HEK293 (cell line): ENCODE data around the gene ZNF428.
A peak's percentile ranks its signal among the peaks of the same experiment; 100 is the strongest.

Experiments used
- KLF8 ChIP-seq: fragments of 450-650 bp; formaldehyde crosslinking; IDR thresholded peaks from 2 replicates; pipeline ENCODE4 v1.5.1; 2016; ENCODE audit warnings: missing biosample characterization, missing genetic modification characterization
- SP2 ChIP-seq: fragments of 450-650 bp; formaldehyde crosslinking; IDR thresholded peaks from 2 replicates; pipeline ENCODE4 v1.5.1; 2016; ENCODE audit warnings: missing biosample characterization, missing genetic modification characterization
- YY2 ChIP-seq: fragments of 450-650 bp; formaldehyde crosslinking; IDR thresholded peaks from 2 replicates; pipeline ENCODE4 v1.5.1; 2016; ENCODE audit warnings: missing biosample characterization, missing genetic modification characterization
- ZBTB21 ChIP-seq: fragments of 450-650 bp; formaldehyde crosslinking; IDR thresholded peaks from 2 replicates; pipeline ENCODE4 v1.5.1; 2017; ENCODE audit warnings: missing biosample characterization, missing genetic modification characterization
- ZFHX2 ChIP-seq: fragments of 450-650 bp; formaldehyde crosslinking; conservative IDR thresholded peaks from 2 replicates; pipeline ENCODE4 v1.5.1; 2016; ENCODE audit warnings: missing biosample characterization, missing genetic modification characterization
- ZFP3 ChIP-seq: fragments of 450-650 bp; formaldehyde crosslinking; IDR thresholded peaks from 2 replicates; pipeline ENCODE4 v1.5.1; 2016; ENCODE audit warnings: low read depth, missing biosample characterization, missing genetic modification characterization
- ZNF133 ChIP-seq: fragments of 450-650 bp; formaldehyde crosslinking; IDR thresholded peaks from 2 replicates; pipeline ENCODE4 v1.5.1; 2016; ENCODE audit warnings: missing biosample characterization, missing genetic modification characterization
- ZNF341 ChIP-seq: fragments of 450-650 bp; formaldehyde crosslinking; IDR thresholded peaks from 2 replicates; pipeline ENCODE4; 2016; ENCODE audit warnings: low read depth, missing biosample characterization, missing genetic modification characterization
- ZNF366 ChIP-seq: fragments of 450-650 bp; formaldehyde crosslinking; conservative IDR thresholded peaks from 2 replicates; pipeline ENCODE4 v1.5.1; 2016; ENCODE audit warnings: missing biosample characterization, missing genetic modification characterization
- ZNF558 ChIP-seq: fragments of 450-650 bp; formaldehyde crosslinking; IDR thresholded peaks from 2 replicates; pipeline ENCODE4 v1.5.1; 2016; ENCODE audit warnings: missing biosample characterization, missing genetic modification characterization
- ZNF623 ChIP-seq: fragments of 450-650 bp; formaldehyde crosslinking; IDR thresholded peaks from 2 replicates; pipeline ENCODE4 v1.5.1; 2016; ENCODE audit warnings: missing biosample characterization, missing genetic modification characterization
- ZNF658 ChIP-seq: fragments of 450-650 bp; formaldehyde crosslinking; IDR thresholded peaks from 2 replicates; pipeline ENCODE4; 2016; ENCODE audit warnings: missing biosample characterization, missing genetic modification characterization
- ZNF707 ChIP-seq: fragments of 450-650 bp; formaldehyde crosslinking; IDR thresholded peaks from 2 replicates; pipeline ENCODE4 v1.5.1; 2016; ENCODE audit warnings: missing biosample characterization, missing genetic modification characterization
- ZNF791 ChIP-seq: fragments of 450-650 bp; formaldehyde crosslinking; IDR thresholded peaks from 2 replicates; pipeline ENCODE4 v1.5.1; 2016; ENCODE audit warnings: missing biosample characterization, missing genetic modification characterization
- TF ChIP-seq, protein P1 (sequence below): fragments of 450-650 bp; IDR thresholded peaks from 2 replicates; pipeline ENCODE4 v1.5.1; 2018; ENCODE audit warnings: missing biosample characterization, mild to moderate bottlenecking, missing genetic modification characterization
- TF ChIP-seq, protein P2 (sequence below): fragments of 450-650 bp; formaldehyde crosslinking; IDR thresholded peaks from 2 replicates; pipeline ENCODE4 v1.5.1; 2016; ENCODE audit warnings: missing biosample characterization, missing genetic modification characterization, borderline replicate concordance
- TF ChIP-seq, protein P3 (sequence below): fragments of 450-650 bp; formaldehyde crosslinking; IDR thresholded peaks from 2 replicates; pipeline ENCODE4 v1.5.1; 2016; ENCODE audit warnings: missing biosample characterization, missing genetic modification characterization
- TF ChIP-seq, protein P4 (sequence below): fragments of 450-650 bp; formaldehyde crosslinking; optimal IDR thresholded peaks from 2 replicates; pipeline ENCODE3; 2016; ENCODE audit warnings: missing biosample characterization, mild to moderate bottlenecking, missing genetic modification characterization
- TF ChIP-seq, protein P5 (sequence below): fragments of 450-650 bp; formaldehyde crosslinking; IDR thresholded peaks from 2 replicates; pipeline ENCODE4 v1.5.1; 2016; ENCODE audit warnings: missing biosample characterization, missing genetic modification characterization, borderline replicate concordance
- TF ChIP-seq, protein P6 (sequence below): fragments of 450-650 bp; formaldehyde crosslinking; IDR thresholded peaks from 2 replicates; pipeline ENCODE4 v1.5.1; 2016; ENCODE audit warnings: missing biosample characterization, missing genetic modification characterization, low read depth
- TF ChIP-seq, protein P7 (sequence below): fragments of 450-650 bp; formaldehyde crosslinking; IDR thresholded peaks from 2 replicates; pipeline ENCODE4 v1.5.1; 2016; ENCODE audit warnings: missing biosample characterization, missing genetic modification characterization

Gene ZNF428

DNA sequence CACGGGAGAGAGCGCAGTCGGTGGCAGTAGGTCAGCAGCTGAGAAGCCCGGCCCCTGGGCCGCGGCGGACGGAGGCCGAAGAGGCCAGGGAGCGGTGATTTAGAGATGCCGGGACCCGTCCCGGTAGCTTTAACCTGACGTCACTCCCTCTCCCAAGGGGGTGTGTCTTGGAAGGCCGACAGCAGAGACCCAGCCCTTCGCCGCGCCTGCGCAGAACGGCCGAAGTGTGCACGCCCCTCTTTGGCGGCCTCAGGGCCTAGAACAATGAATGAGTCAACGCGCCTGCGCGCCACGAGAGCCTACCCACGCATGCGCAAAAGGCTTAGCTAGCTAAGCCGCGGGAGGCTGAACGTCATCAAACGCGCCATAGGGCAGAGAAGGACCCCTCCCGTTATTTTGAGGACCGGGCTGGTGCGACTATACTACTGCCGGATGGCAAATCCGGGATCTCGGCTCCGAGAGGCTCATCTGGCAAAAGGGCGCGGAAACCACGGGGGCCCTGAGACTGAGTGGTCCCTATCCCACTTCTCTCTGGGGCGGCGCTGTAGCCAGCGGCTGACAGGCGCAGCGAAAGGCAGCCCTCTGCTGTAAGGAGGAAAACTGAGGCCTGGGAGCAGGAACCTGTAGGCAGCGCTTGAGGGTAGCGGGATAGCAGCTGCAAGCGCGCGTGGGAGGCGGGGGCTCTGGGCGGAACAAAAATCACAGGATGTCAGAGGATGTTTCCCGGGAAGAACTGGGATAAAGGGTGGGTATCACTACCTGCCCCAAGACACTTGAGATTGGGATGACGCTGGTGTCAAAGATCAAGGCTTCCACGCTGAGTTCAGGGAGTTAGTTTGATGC is 23.2 kb downstream of the ZNF428 start, which contains the start of the genes IRGQ and ZNF576 (continued):
- TF ChIP-seq SP2 (peak; percentile 77), ZNF366 (tag by site-specific recombination) (no peak; the same call in 1 of the 2 replicates), ZFP3 (tag by site-specific recombination) (0 out of 2 replicates have a peak, but pooled peaks have one; percentile 4), ZNF707 (tag by site-specific recombination) (no peak), ZNF133 (tag by site-specific recombination) (no peak), ZNF558 (tag by site-specific recombination) (peak; percentile 82), ZNF623 (tag by site-specific recombination) (no peak; the same call in 1 of the 2 replicates), YY2 (peak; percentile 89), ZBTB21 (peak; percentile 94), ZNF791 (tag by site-specific recombination) (no peak), KLF8 (tag by site-specific recombination) (peak; percentile 88), ZNF341 (tag by site-specific recombination) (no peak; the same call in 1 of the 2 replicates), ZFHX2 (tag by site-specific recombination) (peak; percentile 99), ZNF658 (tag by site-specific recombination) (no peak)
- TF ChIP-seq, protein P1, sequence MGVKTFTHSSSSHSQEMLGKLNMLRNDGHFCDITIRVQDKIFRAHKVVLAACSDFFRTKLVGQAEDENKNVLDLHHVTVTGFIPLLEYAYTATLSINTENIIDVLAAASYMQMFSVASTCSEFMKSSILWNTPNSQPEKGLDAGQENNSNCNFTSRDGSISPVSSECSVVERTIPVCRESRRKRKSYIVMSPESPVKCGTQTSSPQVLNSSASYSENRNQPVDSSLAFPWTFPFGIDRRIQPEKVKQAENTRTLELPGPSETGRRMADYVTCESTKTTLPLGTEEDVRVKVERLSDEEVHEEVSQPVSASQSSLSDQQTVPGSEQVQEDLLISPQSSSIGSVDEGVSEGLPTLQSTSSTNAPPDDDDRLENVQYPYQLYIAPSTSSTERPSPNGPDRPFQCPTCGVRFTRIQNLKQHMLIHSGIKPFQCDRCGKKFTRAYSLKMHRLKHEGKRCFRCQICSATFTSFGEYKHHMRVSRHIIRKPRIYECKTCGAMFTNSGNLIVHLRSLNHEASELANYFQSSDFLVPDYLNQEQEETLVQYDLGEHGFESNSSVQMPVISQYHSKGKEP, result peak; percentile 85
- TF ChIP-seq, protein P2, sequence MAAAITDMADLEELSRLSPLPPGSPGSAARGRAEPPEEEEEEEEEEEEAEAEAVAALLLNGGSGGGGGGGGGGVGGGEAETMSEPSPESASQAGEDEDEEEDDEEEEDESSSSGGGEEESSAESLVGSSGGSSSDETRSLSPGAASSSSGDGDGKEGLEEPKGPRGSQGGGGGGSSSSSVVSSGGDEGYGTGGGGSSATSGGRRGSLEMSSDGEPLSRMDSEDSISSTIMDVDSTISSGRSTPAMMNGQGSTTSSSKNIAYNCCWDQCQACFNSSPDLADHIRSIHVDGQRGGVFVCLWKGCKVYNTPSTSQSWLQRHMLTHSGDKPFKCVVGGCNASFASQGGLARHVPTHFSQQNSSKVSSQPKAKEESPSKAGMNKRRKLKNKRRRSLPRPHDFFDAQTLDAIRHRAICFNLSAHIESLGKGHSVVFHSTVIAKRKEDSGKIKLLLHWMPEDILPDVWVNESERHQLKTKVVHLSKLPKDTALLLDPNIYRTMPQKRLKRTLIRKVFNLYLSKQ (tag by site-specific recombination), result no peak
- TF ChIP-seq, protein P3, sequence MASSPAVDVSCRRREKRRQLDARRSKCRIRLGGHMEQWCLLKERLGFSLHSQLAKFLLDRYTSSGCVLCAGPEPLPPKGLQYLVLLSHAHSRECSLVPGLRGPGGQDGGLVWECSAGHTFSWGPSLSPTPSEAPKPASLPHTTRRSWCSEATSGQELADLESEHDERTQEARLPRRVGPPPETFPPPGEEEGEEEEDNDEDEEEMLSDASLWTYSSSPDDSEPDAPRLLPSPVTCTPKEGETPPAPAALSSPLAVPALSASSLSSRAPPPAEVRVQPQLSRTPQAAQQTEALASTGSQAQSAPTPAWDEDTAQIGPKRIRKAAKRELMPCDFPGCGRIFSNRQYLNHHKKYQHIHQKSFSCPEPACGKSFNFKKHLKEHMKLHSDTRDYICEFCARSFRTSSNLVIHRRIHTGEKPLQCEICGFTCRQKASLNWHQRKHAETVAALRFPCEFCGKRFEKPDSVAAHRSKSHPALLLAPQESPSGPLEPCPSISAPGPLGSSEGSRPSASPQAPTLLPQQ (tag by site-specific recombination), result peak; percentile 89
- TF ChIP-seq, protein P4, sequence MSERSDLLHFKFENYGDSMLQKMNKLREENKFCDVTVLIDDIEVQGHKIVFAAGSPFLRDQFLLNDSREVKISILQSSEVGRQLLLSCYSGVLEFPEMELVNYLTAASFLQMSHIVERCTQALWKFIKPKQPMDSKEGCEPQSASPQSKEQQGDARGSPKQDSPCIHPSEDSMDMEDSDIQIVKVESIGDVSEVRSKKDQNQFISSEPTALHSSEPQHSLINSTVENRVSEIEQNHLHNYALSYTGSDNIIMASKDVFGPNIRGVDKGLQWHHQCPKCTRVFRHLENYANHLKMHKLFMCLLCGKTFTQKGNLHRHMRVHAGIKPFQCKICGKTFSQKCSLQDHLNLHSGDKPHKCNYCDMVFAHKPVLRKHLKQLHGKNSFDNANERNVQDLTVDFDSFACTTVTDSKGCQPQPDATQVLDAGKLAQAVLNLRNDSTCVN, result peak; percentile 57
- TF ChIP-seq, protein P5, sequence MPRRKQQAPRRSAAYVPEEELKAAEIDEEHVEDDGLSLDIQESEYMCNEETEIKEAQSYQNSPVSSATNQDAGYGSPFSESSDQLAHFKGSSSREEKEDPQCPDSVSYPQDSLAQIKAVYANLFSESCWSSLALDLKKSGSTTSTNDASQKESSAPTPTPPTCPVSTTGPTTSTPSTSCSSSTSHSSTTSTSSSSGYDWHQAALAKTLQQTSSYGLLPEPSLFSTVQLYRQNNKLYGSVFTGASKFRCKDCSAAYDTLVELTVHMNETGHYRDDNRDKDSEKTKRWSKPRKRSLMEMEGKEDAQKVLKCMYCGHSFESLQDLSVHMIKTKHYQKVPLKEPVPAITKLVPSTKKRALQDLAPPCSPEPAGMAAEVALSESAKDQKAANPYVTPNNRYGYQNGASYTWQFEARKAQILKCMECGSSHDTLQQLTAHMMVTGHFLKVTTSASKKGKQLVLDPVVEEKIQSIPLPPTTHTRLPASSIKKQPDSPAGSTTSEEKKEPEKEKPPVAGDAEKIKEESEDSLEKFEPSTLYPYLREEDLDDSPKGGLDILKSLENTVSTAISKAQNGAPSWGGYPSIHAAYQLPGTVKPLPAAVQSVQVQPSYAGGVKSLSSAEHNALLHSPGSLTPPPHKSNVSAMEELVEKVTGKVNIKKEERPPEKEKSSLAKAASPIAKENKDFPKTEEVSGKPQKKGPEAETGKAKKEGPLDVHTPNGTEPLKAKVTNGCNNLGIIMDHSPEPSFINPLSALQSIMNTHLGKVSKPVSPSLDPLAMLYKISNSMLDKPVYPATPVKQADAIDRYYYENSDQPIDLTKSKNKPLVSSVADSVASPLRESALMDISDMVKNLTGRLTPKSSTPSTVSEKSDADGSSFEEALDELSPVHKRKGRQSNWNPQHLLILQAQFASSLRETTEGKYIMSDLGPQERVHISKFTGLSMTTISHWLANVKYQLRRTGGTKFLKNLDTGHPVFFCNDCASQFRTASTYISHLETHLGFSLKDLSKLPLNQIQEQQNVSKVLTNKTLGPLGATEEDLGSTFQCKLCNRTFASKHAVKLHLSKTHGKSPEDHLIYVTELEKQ, result peak; percentile 62; the same call in 1 of the 2 replicates
- TF ChIP-seq, protein P6, sequence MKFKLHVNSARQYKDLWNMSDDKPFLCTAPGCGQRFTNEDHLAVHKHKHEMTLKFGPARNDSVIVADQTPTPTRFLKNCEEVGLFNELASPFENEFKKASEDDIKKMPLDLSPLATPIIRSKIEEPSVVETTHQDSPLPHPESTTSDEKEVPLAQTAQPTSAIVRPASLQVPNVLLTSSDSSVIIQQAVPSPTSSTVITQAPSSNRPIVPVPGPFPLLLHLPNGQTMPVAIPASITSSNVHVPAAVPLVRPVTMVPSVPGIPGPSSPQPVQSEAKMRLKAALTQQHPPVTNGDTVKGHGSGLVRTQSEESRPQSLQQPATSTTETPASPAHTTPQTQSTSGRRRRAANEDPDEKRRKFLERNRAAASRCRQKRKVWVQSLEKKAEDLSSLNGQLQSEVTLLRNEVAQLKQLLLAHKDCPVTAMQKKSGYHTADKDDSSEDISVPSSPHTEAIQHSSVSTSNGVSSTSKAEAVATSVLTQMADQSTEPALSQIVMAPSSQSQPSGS, result peak; percentile 99
- TF ChIP-seq, protein P7, sequence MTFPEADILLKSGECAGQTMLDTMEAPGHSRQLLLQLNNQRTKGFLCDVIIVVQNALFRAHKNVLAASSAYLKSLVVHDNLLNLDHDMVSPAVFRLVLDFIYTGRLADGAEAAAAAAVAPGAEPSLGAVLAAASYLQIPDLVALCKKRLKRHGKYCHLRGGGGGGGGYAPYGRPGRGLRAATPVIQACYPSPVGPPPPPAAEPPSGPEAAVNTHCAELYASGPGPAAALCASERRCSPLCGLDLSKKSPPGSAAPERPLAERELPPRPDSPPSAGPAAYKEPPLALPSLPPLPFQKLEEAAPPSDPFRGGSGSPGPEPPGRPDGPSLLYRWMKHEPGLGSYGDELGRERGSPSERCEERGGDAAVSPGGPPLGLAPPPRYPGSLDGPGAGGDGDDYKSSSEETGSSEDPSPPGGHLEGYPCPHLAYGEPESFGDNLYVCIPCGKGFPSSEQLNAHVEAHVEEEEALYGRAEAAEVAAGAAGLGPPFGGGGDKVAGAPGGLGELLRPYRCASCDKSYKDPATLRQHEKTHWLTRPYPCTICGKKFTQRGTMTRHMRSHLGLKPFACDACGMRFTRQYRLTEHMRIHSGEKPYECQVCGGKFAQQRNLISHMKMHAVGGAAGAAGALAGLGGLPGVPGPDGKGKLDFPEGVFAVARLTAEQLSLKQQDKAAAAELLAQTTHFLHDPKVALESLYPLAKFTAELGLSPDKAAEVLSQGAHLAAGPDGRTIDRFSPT (tag by site-specific recombination), result no peak
